ENCODE data around the gene CPLX3.

- TF ChIP-seq CTCF (IDR thresholded peaks at IDR 0.05; ENCODE audit: control extremely low read depth in 1 of 3, insufficient read depth in 1 of 3, low read depth in 1 of 3, low read length in 3 of 3) (no peak), ATF2 (IDR thresholded peaks at IDR 0.05; ENCODE audit: low read length) (no peak), POLR2A (IDR thresholded peaks at IDR 0.05; ENCODE audit: control extremely low read depth in 1 of 2, low read depth in 2 of 2, low read length in 2 of 2) (no peak), GABPA (IDR thresholded peaks at IDR 0.05; ENCODE audit: borderline replicate concordance, insufficient read depth, low read length) (no peak), TCF12 (IDR thresholded peaks at IDR 0.05; ENCODE audit: low read depth, low read length) (no peak), CEBPB (IDR thresholded peaks at IDR 0.05; ENCODE audit: low read depth, low read length) (no peak), TAF1 (IDR thresholded peaks at IDR 0.05; ENCODE audit: low read depth, low read length) (no peak)
Observed at GRCh38 chr15:74838137-74838516, 11.7 kb downstream of the CPLX3 start.

Measured in H1 (cell line).